Ovary (tissue), 9 donors: ENCODE data around the gene LRGUK. TPM values are rescaled to one million over a fixed set of nuclear protein-coding genes. Genes with fewer than 3 reads are reported as not detected.

ENCODE experiments used
- DNase-seq, 5 donors: peaks; one replicate each; pipeline ENCODE4 v3.0.0-alpha.2; 2019 to 2020
- H3K27ac ChIP-seq, 2 donors: fragments of 200-600 bp; one replicate each; pipeline versions ENCODE4 v1.5.1 to v1.8.0; 2019 to 2022
- H3K27me3 ChIP-seq: fragments of 200-600 bp; one replicate; pipeline ENCODE4 v1.8.0; 2022
- H3K36me3 ChIP-seq: fragments of 200-600 bp; sonication (generic); one replicate; pipeline ENCODE4 v1.5.1; 2019
- H3K4me1 ChIP-seq: one replicate; pipeline ENCODE4 v1.8.1; 2013; ENCODE audit warnings: mild to moderate bottlenecking, moderate library complexity; ENCODE audit not compliant: insufficient read depth
- H3K4me3 ChIP-seq: fragments of 200-600 bp; sonication (generic); one replicate; pipeline ENCODE4 v1.5.1; 2017
- H3K9me3 ChIP-seq, 2 donors: fragments of 200-600 bp in 1 of 2; sonication (generic) in 1 of 2; one replicate each; pipeline versions ENCODE4 v1.5.1 to v1.8.1; 2013 to 2019; ENCODE audit warnings: mild to moderate bottlenecking in 1 of 2, moderate library complexity in 1 of 2
- EP300 ChIP-seq: sonication (generic); formaldehyde crosslinking; IDR thresholded peaks from one replicate; pipeline ENCODE4 v1.6.1; 2017; ENCODE audit warnings: antibody characterized with exemption
- POLR2A ChIP-seq: fragments of 450-650 bp; IDR thresholded peaks from one replicate; pipeline ENCODE4 v1.6.1; 2017; ENCODE audit warnings: antibody characterized with exemption, mild to moderate bottlenecking, moderate library complexity
- WGBS, 3 donors: extraction: QIAGEN DNeasy Blood & Tissue Kit in 1 of 3; methylation state at CpG; one replicate each; pipeline versions ENCODE4 v1.1.5 to v1.1.7; 2013 to 2017; 5-methylcytosine and 5-hydroxymethylcytosine counted together
- intact Hi-C, 4 donors: fragments of 100-400 bp; cut with DNase I; formaldehyde crosslinking; loops; one replicate each; pipeline versions ENCODE4 v1.11.0 to v1.15.1; 2022 to 2023
- polyA plus RNA-seq, 2 donors: library from polyadenylated mRNA; stranded (reverse); fragments of 200-250 nt in 1 of 2; fragments of 350-450 nt in 1 of 2; fragmentation: Illumina TruSeq in 1 of 2; extraction: RNeasy Lipid Tissue Mini Kit (QIAGEN cat#74804) in 1 of 2; gene quantifications; one replicate each; pipeline ENCODE4 v1.2.3, GENCODE V29; 2013 to 2014
- total RNA-seq, 7 donors: library from RNA; depleted of rRNA in 2 of 7; stranded (reverse); fragments of >200 nt in 2 of 7; fragmentation: NEBNext Ultra II Directional in 3 of 7; extraction: Animal tissue kit (Norgen Biotek cat#: 25700) in 3 of 7; gene quantifications; one replicate each; pipeline versions ENCODE4 v1.1.0 to v1.2.4, GENCODE V29; 2016 to 2023
- TF ChIP-seq, protein P1 (sequence below), 3 donors: fragments of 450-650 bp in 2 of 3; fragments of 200-600 bp in 1 of 3; IDR thresholded peaks; one replicate each; pipeline versions ENCODE4 v1.5.1 to v1.8.0; 2016 to 2022; ENCODE audit warnings: antibody characterized with exemption in 3 of 3, mild to moderate bottlenecking in 1 of 3
- donor health status: DM: no; HTN: no; CAD: no; lungs with moderate emphysema.
- donor health status: DM: no; HTN: no; CAD: no.
- donor health status: Bipolar disorder and iron deficiency.
- donor health status: DM: yes; HTN: yes; CAD: no.
- donor health status: DM: no; HTN: no; CAD: no.
- donor health status: DM: yes; HTN: yes; CAD: no.

LRGUK gene
- total and polyA plus RNA-seq, 9 donors, result 0.11 to 7.0 (median 0.56) TPM

GRCh38 chr7:134083766-134084487, 43.2 kb upstream of the LRGUK start:
- no peaks in the 10 kb centered on the region for H3K4me1 ChIP-seq
- no peak overlapping the region for H3K27ac ChIP-seq
- no peaks in the 10 kb centered on the region for H3K9me3 ChIP-seq
- 78 to 87% (median 82%) methylated on average over 3 of the region's 3 CpGs for WGBS, 3 donors
- intact Hi-C loops, result no loop called here
- H3K4me3 ChIP-seq, result no peak overlapping the region
- H3K36me3 ChIP-seq, result no peaks in the 10 kb centered on the region
- no peaks in the 10 kb centered on the region for H3K27me3 ChIP-seq
- no peak for DNase-seq
- TF ChIP-seq, protein P1, sequence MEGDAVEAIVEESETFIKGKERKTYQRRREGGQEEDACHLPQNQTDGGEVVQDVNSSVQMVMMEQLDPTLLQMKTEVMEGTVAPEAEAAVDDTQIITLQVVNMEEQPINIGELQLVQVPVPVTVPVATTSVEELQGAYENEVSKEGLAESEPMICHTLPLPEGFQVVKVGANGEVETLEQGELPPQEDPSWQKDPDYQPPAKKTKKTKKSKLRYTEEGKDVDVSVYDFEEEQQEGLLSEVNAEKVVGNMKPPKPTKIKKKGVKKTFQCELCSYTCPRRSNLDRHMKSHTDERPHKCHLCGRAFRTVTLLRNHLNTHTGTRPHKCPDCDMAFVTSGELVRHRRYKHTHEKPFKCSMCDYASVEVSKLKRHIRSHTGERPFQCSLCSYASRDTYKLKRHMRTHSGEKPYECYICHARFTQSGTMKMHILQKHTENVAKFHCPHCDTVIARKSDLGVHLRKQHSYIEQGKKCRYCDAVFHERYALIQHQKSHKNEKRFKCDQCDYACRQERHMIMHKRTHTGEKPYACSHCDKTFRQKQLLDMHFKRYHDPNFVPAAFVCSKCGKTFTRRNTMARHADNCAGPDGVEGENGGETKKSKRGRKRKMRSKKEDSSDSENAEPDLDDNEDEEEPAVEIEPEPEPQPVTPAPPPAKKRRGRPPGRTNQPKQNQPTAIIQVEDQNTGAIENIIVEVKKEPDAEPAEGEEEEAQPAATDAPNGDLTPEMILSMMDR (IDR thresholded peaks at IDR 0.05), result no peak
- TF ChIP-seq EP300, result no peak
- no peak for TF ChIP-seq POLR2A

- no peak for DNase-seq
- TF ChIP-seq EP300, result no peak
- no peak for TF ChIP-seq POLR2A
- TF ChIP-seq, protein P1 (IDR thresholded peaks at IDR 0.05), result no peak
- WGBS, 3 donors, result 80 to 89% (median 82%) methylated on average over 3 of the region's 3 CpGs
- intact Hi-C loops, result no loop called here
- Histone ChIP-seq H3K27me3 (no peaks in the 10 kb centered on the region), H3K9me3 (no peaks in the 10 kb centered on the region), H3K27ac (no peak overlapping the region), H3K36me3 (no peaks in the 10 kb centered on the region), H3K4me3 (no peak overlapping the region), H3K4me1 (no peaks in the 10 kb centered on the region)
These were observed 42.5 kb upstream of the LRGUK start for GRCh38 chr7:134084488-134085144.

- intact Hi-C loops, result no loop called here
- Histone ChIP-seq H3K36me3 (no peaks in the 10 kb centered on the region), H3K27me3 (no peaks in the 10 kb centered on the region), H3K27ac (no peak overlapping the region), H3K4me1 (no peaks in the 10 kb centered on the region), H3K9me3 (no peaks in the 10 kb centered on the region), H3K4me3 (no peak overlapping the region)
- DNase-seq, result no peak
- TF ChIP-seq EP300 (no peak), POLR2A (no peak)
- TF ChIP-seq, protein P1 (IDR thresholded peaks at IDR 0.05), result no peak
These were observed 41.8 kb upstream of the LRGUK start for GRCh38 chr7:134085311-134085710.

DNA sequence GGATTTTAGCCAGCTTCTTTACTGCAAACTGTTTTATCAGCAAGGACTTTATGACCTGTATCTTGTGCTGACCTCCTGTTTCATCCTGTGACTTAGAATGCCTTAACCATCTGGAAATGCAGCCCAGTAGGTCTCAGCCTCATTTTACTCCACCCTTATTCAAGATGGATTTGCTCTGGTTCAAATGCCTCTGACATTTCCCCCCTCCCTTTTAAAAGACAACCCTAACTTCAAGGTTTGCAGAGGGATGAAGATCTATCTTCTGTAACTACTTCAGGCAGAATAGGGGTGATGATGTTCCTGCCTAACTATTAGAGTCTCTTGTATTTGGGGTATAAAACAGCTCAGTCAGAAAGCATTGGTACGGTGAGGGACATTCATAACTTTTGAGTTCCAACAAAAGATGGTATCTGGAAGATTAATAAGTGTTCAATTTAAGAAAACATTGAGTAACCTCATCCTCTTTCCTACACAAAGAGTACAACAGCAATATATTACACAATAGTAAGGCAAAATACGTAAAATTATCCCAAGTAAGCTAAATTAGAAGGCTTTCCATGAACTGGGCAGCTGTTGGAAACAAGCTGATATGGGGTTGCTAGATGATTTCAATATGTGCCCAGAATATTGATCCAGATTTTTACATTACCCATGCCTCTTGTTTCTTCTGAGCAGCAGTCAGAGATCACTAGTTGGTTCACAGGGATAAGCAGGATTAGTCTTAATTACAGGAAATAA, 40.0 kb upstream of the LRGUK start:
- H3K4me1 ChIP-seq, result no peaks in the 10 kb centered on the region
- H3K9me3 ChIP-seq, result no peaks in the 10 kb centered on the region
- H3K27me3 ChIP-seq, result no peaks in the 10 kb centered on the region
- TF ChIP-seq, protein P1 (IDR thresholded peaks at IDR 0.05), result no peak
- H3K4me3 ChIP-seq, result no peak overlapping the region
- H3K36me3 ChIP-seq, result no peaks in the 10 kb centered on the region
- no peak overlapping the region for H3K27ac ChIP-seq
- WGBS, 3 donors, result 94 to 95% (median 94%) methylated on average over 2 of the region's 2 CpGs
- DNase-seq, result no peak
- intact Hi-C loops, result no loop called here
